Naive thymus-derived CD4-positive, alpha-beta T cell (primary cell): ENCODE data around the gene TECRL. TPM values are rescaled to one million over a fixed set of nuclear protein-coding genes. Genes with fewer than 3 reads are reported as not detected.

Source experiments
- ATAC-seq: fragments of 150-1000 bp; cut with Tn5 transposase; 2 replicates; pipeline ENCODE4 v1.10.0; 2021; ENCODE audit warnings: mild to moderate bottlenecking, moderate library complexity
- CTCF ChIA-PET: fragments of 350-600 bp; sonication (Branson Sonifier 250); formaldehyde crosslinking; loops from one replicate; lab custom pipeline; 2021; ENCODE audit warnings: antibody characterized with exemption; lab: Charles Lee
- POLR2A ChIA-PET: fragments of 350-600 bp; sonication (Branson Sonifier 250); formaldehyde crosslinking; loops from one replicate; lab custom pipeline; 2021; ENCODE audit warnings: antibody characterized with exemption, inconsistent platforms; lab: Charles Lee
- DNase-seq, 9 donors: peaks; one replicate each; pipeline versions ENCODE4 v3.0.0 to v3.0.0-alpha.2; 2020 to 2022; ENCODE audit warnings: mixed read lengths in 1 of 9
- H3K27ac ChIP-seq: one replicate; pipeline ENCODE4 v1.7.0; 2013; ENCODE audit warnings: mild to moderate bottlenecking, low read depth, low read length, moderate library complexity
- H3K27me3 ChIP-seq, 2 donors: one replicate each; pipeline ENCODE4 v1.7.0; 2013; ENCODE audit warnings: low read length in 2 of 2, mild to moderate bottlenecking in 2 of 2, moderate library complexity in 2 of 2; ENCODE audit not compliant: control insufficient read depth in 2 of 2, insufficient read depth in 2 of 2
- H3K36me3 ChIP-seq, 3 experiments: 1 replicate in 2 of 3; 2 replicates in 1 of 3; pipeline ENCODE4 v1.7.0; 2013; ENCODE audit warnings: low read length in 3 of 3, mild to moderate bottlenecking in 3 of 3, moderate library complexity in 1 of 3; ENCODE audit not compliant: insufficient read depth in 3 of 3, control insufficient read depth in 2 of 3
- H3K4me1 ChIP-seq, 2 donors: one replicate each; pipeline ENCODE4 v1.7.0; 2013; ENCODE audit warnings: low read length in 2 of 2, mild to moderate bottlenecking in 2 of 2, moderate library complexity in 1 of 2; ENCODE audit not compliant: control insufficient read depth in 2 of 2, insufficient read depth in 2 of 2
- H3K4me3 ChIP-seq: 2 replicates; pipeline ENCODE4 v1.7.0; 2013; ENCODE audit warnings: mild to moderate bottlenecking, low read length
- H3K9me3 ChIP-seq, 3 experiments: 1 replicate in 2 of 3; 2 replicates in 1 of 3; pipeline ENCODE4 v1.7.0; 2013; ENCODE audit warnings: low read length in 3 of 3; ENCODE audit not compliant: control insufficient read depth in 2 of 3
- H3K27ac Mint-ChIP-seq, 9 donors: one replicate each; pipeline ENCODE4 v1.8.0; 2020 to 2022; ENCODE audit warnings: mixed read lengths in 9 of 9, mild to moderate bottlenecking in 8 of 9, moderate library complexity in 5 of 9, inconsistent platforms in 2 of 9
- H3K27me3 Mint-ChIP-seq, 5 donors: one replicate each; pipeline ENCODE4 v1.8.0; 2021 to 2022; ENCODE audit warnings: mixed read lengths in 5 of 5, mild to moderate bottlenecking in 1 of 5
- H3K36me3 Mint-ChIP-seq, 5 donors: one replicate each; pipeline ENCODE4 v1.8.0; 2020 to 2022; ENCODE audit warnings: mixed read lengths in 5 of 5, mild to moderate bottlenecking in 3 of 5, inconsistent platforms in 1 of 5
- H3K4me1 Mint-ChIP-seq, 7 donors: one replicate each; pipeline ENCODE4 v1.8.0; 2020 to 2022; ENCODE audit warnings: mixed read lengths in 7 of 7, mild to moderate bottlenecking in 3 of 7, inconsistent platforms in 1 of 7
- H3K4me3 Mint-ChIP-seq, 10 donors: one replicate each; pipeline ENCODE4 v1.8.0; 2020 to 2022; ENCODE audit warnings: mild to moderate bottlenecking in 10 of 10, mixed read lengths in 10 of 10, moderate library complexity in 6 of 10, inconsistent platforms in 2 of 10
- H3K9me3 Mint-ChIP-seq, 11 donors: one replicate each; pipeline ENCODE4 v1.8.0; 2020 to 2022; ENCODE audit warnings: mixed read lengths in 11 of 11, mild to moderate bottlenecking in 4 of 11, inconsistent platforms in 1 of 11, moderate library complexity in 1 of 11
- intact Hi-C, 2 donors: fragments of 100-400 bp; cut with micrococcal nuclease; formaldehyde crosslinking; loops; one replicate each; pipeline ENCODE4 v1.15.1; 2023
- polyA plus RNA-seq, 2 donors: library from polyadenylated mRNA; unstranded; fragments of 300-500 nt; fragmentation: Illumina TruSeq; gene quantifications; one replicate each; pipeline ENCODE4 v1.2.3, GENCODE V29; 2021
- total RNA-seq, 6 experiments: library from RNA in 5 of 6; stranded (reverse) in 5 of 6; gene quantifications; 1 replicate in 5 of 6; 2 replicates in 1 of 6; pipeline ENCODE4 v1.2.3 and lab custom pipeline; 2021 to 2026

The TECRL gene
- total and polyA plus RNA-seq, 7 experiments from 2014 or later, result not detected

DNA sequence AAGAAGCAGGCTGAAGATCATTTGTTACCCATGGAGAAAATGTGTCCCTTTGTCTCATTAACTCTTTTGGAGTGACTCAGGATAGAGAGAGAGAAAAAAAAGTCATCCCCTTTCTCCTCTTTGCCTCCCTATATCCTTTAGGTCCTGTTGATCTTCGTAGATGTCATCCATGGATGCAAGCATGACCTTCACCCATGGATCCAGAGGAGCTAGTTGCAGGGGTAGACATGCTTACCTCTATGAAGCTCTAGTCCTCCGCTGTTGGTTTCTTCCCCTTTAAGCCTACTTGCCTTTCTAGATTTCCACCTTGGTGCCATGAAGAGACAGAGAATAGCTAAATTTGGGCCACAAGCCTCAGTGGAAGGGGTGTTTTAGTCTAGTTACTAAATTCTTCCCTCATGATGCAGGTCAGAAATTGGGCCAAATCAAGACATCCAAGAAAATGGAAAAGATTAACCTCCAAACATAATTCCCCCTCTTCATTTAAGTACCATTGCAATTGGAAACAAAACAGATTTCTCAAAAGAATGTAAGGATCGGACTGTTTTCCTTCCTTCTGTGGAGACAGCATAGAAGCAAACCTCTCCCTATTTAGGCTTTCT, 178.4 kb downstream of the TECRL start:
- Histone ChIP-seq H3K4me3 (no peak overlapping the region), H3K9me3 (peaks cover 0 to 28% (median 3%) of the 10 kb centered on the region in 3 experiments), H3K36me3 (no peaks in the 10 kb centered on the region), H3K27ac (no peak overlapping the region), H3K4me1 (no peaks in the 10 kb centered on the region), H3K27me3 (no peaks in the 10 kb centered on the region)
- no peaks in the 10 kb centered on the region for H3K27me3 Mint-ChIP-seq
- ChIA-PET POLR2A (no interaction called here), CTCF (no interaction called here)
- peaks cover 0 to 9% (median 0%) of the 10 kb centered on the region in 5 donors for H3K36me3 Mint-ChIP-seq
- intact Hi-C loops, result no loop called here
- no peak overlapping the region for H3K4me3 Mint-ChIP-seq
- no peaks in the 10 kb centered on the region for H3K4me1 Mint-ChIP-seq
- DNase-seq (no peak), ATAC-seq (no peak)
- peaks cover 10 to 71% (median 25%) of the 10 kb centered on the region in 11 donors for H3K9me3 Mint-ChIP-seq
- no peak overlapping the region for H3K27ac Mint-ChIP-seq
